Measurements from ENCODE around the gene FANCL.

FANCL gene

DNA sequence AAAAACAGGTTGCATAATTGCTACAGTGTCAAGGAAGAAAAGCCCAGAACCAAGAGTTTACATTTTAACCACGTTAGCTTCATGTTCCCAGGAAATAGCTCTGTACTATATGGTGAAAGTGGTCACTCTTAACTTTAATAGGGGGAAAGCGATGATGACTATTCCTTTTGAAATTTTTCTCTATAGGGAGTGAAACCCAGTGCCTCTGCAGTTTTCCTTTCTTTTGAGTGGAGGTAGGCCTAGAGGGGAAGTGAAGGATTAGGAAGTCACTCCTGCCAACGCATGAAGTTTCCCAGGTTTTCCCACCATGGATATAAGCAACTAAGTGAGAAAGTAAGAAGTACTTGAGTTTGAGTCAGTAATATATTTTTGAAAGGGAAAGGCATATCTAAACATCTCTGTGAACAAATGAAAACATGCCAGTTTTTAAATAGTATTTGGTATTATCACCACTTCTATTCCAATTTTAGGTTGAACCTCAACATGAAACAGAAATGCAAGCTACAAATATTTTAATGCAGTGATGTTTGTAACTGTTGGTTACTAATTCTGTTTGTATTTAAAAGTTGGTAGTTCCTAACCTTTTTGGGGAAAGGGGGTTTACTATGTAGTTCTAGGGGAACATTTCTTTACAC is 102.6 kb downstream of the FANCL start:
- Histone ChIP-seq H3K4me1 (ENCODE audit: insufficient read depth, low read length) (peaks cover 4% of the 10 kb centered on the region; the same call in 1 of the 2 replicates), H3K27ac (ENCODE audit: low read depth, low read length) (no peak overlapping the region; the same call in 1 of the 2 replicates), H3K27me3 (ENCODE audit: insufficient read depth, low read length) (no peaks in the 10 kb centered on the region), H3K9ac (ENCODE audit: low read depth, low read length) (no peak overlapping the region), H3K36me3 (ENCODE audit: insufficient read depth, low read length) (peaks cover 2% of the 10 kb centered on the region; the same call in 1 of the 2 replicates), H3K9me3 (ENCODE audit: insufficient read depth, low read depth, low read length) (no peaks in the 10 kb centered on the region), H3K4me3 (ENCODE audit: low read length) (no peak overlapping the region)
- WGBS: 94% methylated on average over 3 of the region's 3 CpGs

DNA sequence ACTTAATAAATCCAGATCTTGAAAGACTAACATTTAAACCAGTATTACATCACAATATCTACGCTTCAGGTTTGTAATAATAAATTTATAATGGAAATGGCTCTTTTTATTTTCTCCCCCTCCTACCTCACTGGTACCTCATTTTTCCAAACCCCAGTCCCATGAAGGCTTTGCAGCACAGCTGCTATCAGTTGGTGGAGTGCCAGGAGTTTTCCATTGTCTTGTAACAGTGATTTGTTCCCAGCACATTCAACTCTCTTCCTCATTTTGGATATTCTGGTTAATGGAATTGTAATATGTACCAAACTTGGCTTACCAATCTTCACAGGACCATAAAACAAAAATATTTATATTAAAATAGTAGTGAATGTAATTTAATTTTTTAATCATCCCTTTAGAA is 103.3 kb downstream of the FANCL start:
- H3K4me1 ChIP-seq (ENCODE audit: insufficient read depth, low read length): peaks cover 4% of the 10 kb centered on the region; the same call in 1 of the 2 replicates
- peaks cover 7% of the 10 kb centered on the region for H3K36me3 ChIP-seq (ENCODE audit: insufficient read depth, low read length)
- no peak overlapping the region for H3K4me3 ChIP-seq (ENCODE audit: low read length)
- no CpG with 5 or more reads among the region's 1 CpG for WGBS
- no peaks in the 10 kb centered on the region for H3K9me3 ChIP-seq (ENCODE audit: insufficient read depth, low read depth, low read length)
- H3K9ac ChIP-seq (ENCODE audit: low read depth, low read length): no peak overlapping the region
- H3K27me3 ChIP-seq (ENCODE audit: insufficient read depth, low read length): no peaks in the 10 kb centered on the region
- H3K27ac ChIP-seq (ENCODE audit: low read depth, low read length): no peak overlapping the region

DNA sequence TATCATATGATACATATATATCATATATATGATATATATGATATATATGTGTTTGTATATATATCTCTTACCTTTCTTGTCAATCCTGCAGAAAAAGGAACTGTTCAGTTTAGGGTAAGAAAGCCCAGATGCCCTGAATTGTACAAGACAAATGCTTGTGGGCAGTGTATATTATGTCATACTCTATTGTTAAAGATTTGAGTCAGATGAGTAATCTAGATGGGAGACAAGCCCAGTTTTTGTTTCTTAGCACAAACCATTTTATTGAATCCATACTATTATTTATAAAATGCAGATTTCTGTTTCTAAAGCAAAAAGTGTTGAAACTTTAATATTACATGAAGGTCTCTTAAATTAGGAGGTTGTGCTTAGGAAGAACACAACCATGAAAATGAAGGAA is 103.9 kb downstream of the FANCL start:
- Histone ChIP-seq H3K27ac (ENCODE audit: low read depth, low read length) (no peak overlapping the region), H3K4me1 (ENCODE audit: insufficient read depth, low read length) (peaks cover 4% of the 10 kb centered on the region; the same call in 1 of the 2 replicates), H3K9me3 (ENCODE audit: insufficient read depth, low read depth, low read length) (no peaks in the 10 kb centered on the region), H3K9ac (ENCODE audit: low read depth, low read length) (no peak overlapping the region), H3K27me3 (ENCODE audit: insufficient read depth, low read length) (no peaks in the 10 kb centered on the region), H3K36me3 (ENCODE audit: insufficient read depth, low read length) (peaks cover 12% of the 10 kb centered on the region), H3K4me3 (ENCODE audit: low read length) (no peak overlapping the region)

DNA sequence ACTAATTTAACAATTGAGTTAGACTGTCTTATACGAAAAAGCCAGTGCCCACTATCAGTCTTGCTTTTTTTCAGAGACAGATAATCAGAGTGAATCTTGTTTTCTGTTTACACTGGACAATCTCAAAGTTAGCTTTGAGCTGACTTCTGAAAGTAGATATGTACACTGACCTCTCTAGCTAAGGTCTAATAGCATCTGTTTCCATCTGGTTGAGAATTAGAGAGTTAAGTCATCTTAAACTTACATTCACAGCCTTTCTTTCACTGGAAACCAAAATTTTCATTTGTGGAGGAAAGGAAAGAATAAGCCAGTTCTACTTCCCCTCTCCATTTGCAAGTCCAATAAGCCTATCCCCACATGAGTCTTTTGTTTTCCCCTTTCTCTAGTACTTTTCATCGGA is 105.3 kb downstream of the FANCL start:
- peaks cover 4% of the 10 kb centered on the region; the same call in 1 of the 2 replicates for H3K4me1 ChIP-seq (ENCODE audit: insufficient read depth, low read length)
- no peaks in the 10 kb centered on the region for H3K27me3 ChIP-seq (ENCODE audit: insufficient read depth, low read length)
- peaks cover 15% of the 10 kb centered on the region for H3K36me3 ChIP-seq (ENCODE audit: insufficient read depth, low read length)
- H3K9ac ChIP-seq (ENCODE audit: low read depth, low read length): no peak overlapping the region
- H3K27ac ChIP-seq (ENCODE audit: low read depth, low read length): no peak overlapping the region
- 93% methylated on average over 2 of the region's 2 CpGs for WGBS
- H3K4me3 ChIP-seq (ENCODE audit: low read length): no peak overlapping the region
- H3K9me3 ChIP-seq (ENCODE audit: insufficient read depth, low read depth, low read length): no peaks in the 10 kb centered on the region

DNA sequence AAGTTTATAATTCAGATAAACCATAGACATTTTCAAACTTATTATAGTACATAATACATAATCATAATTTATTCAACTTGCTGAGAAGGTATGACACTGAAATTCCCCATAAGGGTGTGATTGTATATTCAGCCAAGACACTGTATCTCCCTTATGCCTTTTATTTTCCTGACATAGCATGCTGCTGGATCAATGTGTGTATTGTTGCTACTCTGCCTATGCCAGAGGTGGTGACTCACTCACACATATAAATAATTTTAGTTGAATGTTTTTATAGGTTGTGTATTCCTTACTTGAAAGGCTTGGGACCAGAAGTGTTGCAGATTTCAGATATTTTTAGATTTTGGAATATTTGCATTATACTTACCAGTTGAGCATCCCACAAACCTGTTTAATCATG is 107.7 kb downstream of the FANCL start:
- no peaks in the 10 kb centered on the region for H3K9me3 ChIP-seq (ENCODE audit: insufficient read depth, low read depth, low read length)
- no peak overlapping the region for H3K27ac ChIP-seq (ENCODE audit: low read depth, low read length)
- H3K4me1 ChIP-seq (ENCODE audit: insufficient read depth, low read length): peaks cover under 1% of the 10 kb centered on the region; the same call in 1 of the 2 replicates
- H3K36me3 ChIP-seq (ENCODE audit: insufficient read depth, low read length): peaks cover 15% of the 10 kb centered on the region
- no peaks in the 10 kb centered on the region for H3K27me3 ChIP-seq (ENCODE audit: insufficient read depth, low read length)
- H3K4me3 ChIP-seq (ENCODE audit: low read length): no peak overlapping the region
- no peak overlapping the region for H3K9ac ChIP-seq (ENCODE audit: low read depth, low read length)

DNA sequence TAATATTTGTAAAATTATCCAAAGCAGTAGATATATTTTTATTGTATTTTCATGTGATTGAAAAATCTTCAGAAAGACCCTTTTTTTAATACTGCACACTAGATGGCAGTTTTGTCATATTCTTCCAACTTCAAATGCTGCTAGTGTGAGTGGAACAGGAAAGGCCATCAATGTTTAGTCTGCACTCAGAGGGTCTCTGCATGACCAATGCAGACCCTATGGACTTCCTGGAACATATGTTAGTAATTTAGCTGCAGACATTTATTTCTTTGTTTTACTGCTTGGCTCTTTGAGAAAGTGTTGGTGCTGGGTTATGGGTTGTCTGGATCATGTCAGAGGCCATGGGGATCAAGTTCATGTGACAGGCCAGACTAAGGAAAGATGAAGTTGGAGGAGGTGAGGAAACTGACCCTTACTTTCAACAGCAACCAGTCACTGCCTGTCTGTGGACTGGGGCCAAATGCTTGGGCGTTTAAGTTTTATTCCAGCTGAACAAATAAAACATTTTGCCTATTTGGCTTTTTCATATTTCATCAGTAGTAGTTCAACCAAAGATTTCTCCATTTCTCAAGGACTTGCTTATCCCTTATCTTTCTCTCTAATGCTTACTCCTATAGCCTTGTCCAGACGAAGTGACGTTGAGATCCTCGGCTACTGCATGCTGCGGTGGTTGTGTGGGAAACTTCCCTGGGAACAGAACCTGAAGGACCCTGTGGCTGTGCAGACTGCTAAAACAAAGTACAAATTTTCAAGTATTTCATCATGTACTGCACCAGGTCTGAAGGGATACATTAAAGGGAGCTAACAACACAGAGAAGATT is 109.7 kb downstream of the FANCL start:
- no peaks in the 10 kb centered on the region for H3K4me1 ChIP-seq (ENCODE audit: insufficient read depth, low read length)
- peaks cover 15% of the 10 kb centered on the region for H3K36me3 ChIP-seq (ENCODE audit: insufficient read depth, low read length)
- no peaks in the 10 kb centered on the region for H3K9me3 ChIP-seq (ENCODE audit: insufficient read depth, low read depth, low read length)
- WGBS: 89% methylated on average over 5 of the region's 5 CpGs
- H3K27ac ChIP-seq (ENCODE audit: low read depth, low read length): no peak overlapping the region
- H3K4me3 ChIP-seq (ENCODE audit: low read length): no peak overlapping the region
- no peak overlapping the region for H3K9ac ChIP-seq (ENCODE audit: low read depth, low read length)
- no peaks in the 10 kb centered on the region for H3K27me3 ChIP-seq (ENCODE audit: insufficient read depth, low read length)

DNA sequence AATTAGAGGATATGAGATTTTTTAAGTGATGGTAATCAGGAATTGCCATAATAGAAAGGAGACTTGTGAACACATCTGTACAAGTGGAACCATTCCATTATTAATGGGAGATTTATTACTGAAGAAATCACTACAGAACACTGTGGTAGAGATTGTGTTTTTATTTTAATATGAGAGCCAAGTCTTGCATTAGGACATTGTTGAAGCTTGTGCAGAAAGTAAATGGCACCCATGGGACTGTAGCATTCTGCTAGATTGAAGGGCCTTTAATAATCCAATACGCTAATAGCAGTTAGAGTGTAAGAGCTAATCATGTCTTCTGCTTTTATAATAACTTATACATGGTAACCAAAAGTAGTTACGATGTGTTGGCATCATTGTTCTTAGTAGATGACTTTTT is 110.9 kb downstream of the FANCL start:
- H3K4me1 ChIP-seq (ENCODE audit: insufficient read depth, low read length): no peaks in the 10 kb centered on the region
- no peaks in the 10 kb centered on the region for H3K9me3 ChIP-seq (ENCODE audit: insufficient read depth, low read depth, low read length)
- no peaks in the 10 kb centered on the region for H3K27me3 ChIP-seq (ENCODE audit: insufficient read depth, low read length)
- H3K4me3 ChIP-seq (ENCODE audit: low read length): no peak overlapping the region
- 100% methylated on average over 2 of the region's 2 CpGs for WGBS
- H3K27ac ChIP-seq (ENCODE audit: low read depth, low read length): no peak overlapping the region
- H3K9ac ChIP-seq (ENCODE audit: low read depth, low read length): no peak overlapping the region
- peaks cover 15% of the 10 kb centered on the region for H3K36me3 ChIP-seq (ENCODE audit: insufficient read depth, low read length)

DNA sequence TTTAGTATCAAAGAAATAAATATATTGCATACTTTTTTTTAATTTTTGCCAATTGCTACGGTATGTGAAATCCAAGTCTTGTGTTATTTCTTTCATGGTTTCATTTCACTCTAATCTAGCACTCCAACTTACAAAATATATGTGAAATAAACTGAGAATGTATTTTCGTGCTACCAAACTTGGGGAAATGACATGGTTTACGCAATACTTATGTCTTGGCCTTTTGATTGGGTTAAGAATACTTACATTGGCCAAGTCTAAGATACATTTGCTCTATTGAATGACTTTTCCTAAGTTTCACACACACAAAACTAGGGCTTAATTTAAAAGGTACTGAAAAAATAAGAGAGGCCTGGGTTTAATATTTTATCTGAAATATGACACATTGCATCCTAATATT is 114.0 kb downstream of the FANCL start:
- WGBS: 100% methylated on average over 2 of the region's 3 CpGs
- peaks cover 5% of the 10 kb centered on the region for H3K36me3 ChIP-seq (ENCODE audit: insufficient read depth, low read length)
- H3K27me3 ChIP-seq (ENCODE audit: insufficient read depth, low read length): no peaks in the 10 kb centered on the region
- no peaks in the 10 kb centered on the region for H3K9me3 ChIP-seq (ENCODE audit: insufficient read depth, low read depth, low read length)
- H3K27ac ChIP-seq (ENCODE audit: low read depth, low read length): no peak overlapping the region
- no peak overlapping the region for H3K9ac ChIP-seq (ENCODE audit: low read depth, low read length)
- H3K4me3 ChIP-seq (ENCODE audit: low read length): no peak overlapping the region
- H3K4me1 ChIP-seq (ENCODE audit: insufficient read depth, low read length): no peaks in the 10 kb centered on the region

DNA sequence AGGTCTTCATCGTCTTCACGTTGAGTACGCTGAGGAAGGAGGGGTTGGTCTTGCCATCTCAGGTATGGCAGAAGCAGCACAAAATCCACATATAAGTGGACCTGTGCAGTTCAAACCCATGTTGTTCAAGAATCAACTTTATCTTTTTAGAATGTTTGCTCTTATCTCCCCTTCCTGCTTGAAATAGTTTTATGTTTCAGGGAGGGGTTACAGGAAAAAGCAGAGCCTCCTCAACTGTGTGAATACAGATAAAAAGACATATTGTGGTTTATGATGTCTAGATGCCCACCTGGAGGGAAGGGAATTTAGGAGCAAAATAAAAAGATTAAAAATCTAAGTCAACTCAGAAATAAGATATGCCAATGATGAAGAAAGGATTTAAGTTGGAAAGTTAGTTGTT is 118.6 kb downstream of the FANCL start:
- no peaks in the 10 kb centered on the region for H3K36me3 ChIP-seq (ENCODE audit: insufficient read depth, low read length)

DNA sequence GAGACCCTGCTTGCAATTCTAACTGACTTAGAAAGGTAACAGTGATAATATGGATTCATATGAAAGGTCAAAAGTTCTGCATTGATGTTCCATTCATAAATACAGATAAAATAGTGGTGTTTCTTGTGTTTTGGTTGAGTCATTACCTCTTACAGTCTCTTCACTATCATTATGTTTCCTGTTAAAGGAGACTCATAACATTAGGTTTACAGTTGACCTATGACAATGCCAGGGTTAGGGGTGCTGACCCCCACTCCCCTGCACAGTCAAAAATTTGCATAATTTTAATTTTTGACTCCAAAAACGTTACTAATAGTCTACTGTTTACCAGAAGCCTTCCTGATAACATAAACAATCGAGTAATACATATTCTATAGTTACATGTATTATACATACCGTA is 119.1 kb downstream of the FANCL start:
- WGBS: 92% methylated on average over 1 of the region's 3 CpGs
- Histone ChIP-seq H3K27ac (ENCODE audit: low read depth, low read length) (no peak overlapping the region), H3K27me3 (ENCODE audit: insufficient read depth, low read length) (no peaks in the 10 kb centered on the region), H3K36me3 (ENCODE audit: insufficient read depth, low read length) (no peaks in the 10 kb centered on the region), H3K9me3 (ENCODE audit: insufficient read depth, low read depth, low read length) (no peaks in the 10 kb centered on the region), H3K4me1 (ENCODE audit: insufficient read depth, low read length) (no peaks in the 10 kb centered on the region), H3K9ac (ENCODE audit: low read depth, low read length) (no peak overlapping the region), H3K4me3 (ENCODE audit: low read length) (no peak overlapping the region)

More for the DNA sequence above, 118.6 kb downstream of the FANCL start:
- H3K9ac ChIP-seq (ENCODE audit: low read depth, low read length): no peak overlapping the region
- H3K9me3 ChIP-seq (ENCODE audit: insufficient read depth, low read depth, low read length): no peaks in the 10 kb centered on the region
- 97% methylated on average over 3 of the region's 3 CpGs for WGBS
- no peaks in the 10 kb centered on the region for H3K4me1 ChIP-seq (ENCODE audit: insufficient read depth, low read length)
- H3K4me3 ChIP-seq (ENCODE audit: low read length): no peak overlapping the region
- H3K27me3 ChIP-seq (ENCODE audit: insufficient read depth, low read length): no peaks in the 10 kb centered on the region
- no peak overlapping the region for H3K27ac ChIP-seq (ENCODE audit: low read depth, low read length)

DNA sequence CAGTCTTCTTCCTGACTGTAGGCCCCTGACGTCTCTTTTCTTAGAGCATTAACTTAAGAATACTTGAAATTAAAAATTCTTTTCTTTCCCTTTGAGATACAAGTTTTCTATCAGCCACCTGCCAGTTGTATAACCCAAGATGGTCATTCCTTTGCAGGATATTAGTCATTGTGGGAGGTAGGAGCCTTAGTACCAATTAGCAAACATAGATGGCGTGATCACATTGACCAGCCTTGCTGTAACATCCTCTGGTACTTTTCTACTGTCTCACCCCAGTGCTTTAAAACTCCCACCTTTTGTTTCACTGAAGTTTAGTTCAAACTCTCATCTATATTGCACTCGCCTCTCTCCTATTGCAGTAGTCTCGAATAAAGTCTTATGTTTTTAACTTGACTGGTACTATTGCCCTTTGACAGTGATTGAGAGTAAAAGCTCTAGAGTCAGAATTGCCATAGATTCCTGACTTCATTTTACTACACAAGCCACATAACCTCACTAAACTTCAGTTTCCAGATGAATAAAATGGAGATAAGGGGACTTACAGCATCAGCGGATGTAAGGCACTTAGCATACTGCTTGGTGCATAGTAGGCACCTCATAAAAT is 120.4 kb downstream of the FANCL start:
- Histone ChIP-seq H3K9ac (ENCODE audit: low read depth, low read length) (no peak overlapping the region), H3K27ac (ENCODE audit: low read depth, low read length) (no peak overlapping the region), H3K4me1 (ENCODE audit: insufficient read depth, low read length) (no peaks in the 10 kb centered on the region), H3K27me3 (ENCODE audit: insufficient read depth, low read length) (no peaks in the 10 kb centered on the region), H3K36me3 (ENCODE audit: insufficient read depth, low read length) (no peaks in the 10 kb centered on the region), H3K9me3 (ENCODE audit: insufficient read depth, low read depth, low read length) (no peaks in the 10 kb centered on the region), H3K4me3 (ENCODE audit: low read length) (no peak overlapping the region)
- WGBS: 95% methylated on average over 5 of the region's 5 CpGs

Measured in HUES64 (cell line).